Cerebellar nuclear complex (tissue), 1 donor: ENCODE data around the gene TNFAIP2.

Experiments
- DNase-seq, 2 experiments: peaks; one replicate each; lab custom pipeline; 2025; lab: John Stamatoyannopoulos, UW

Gene TNFAIP2

GRCh38 chr14:103121846-103122584, 1.2 kb upstream of the TNFAIP2 start:
- DNase-seq, result no peak

- DNase-seq, result no peak
Observed at GRCh38 chr14:103122585-103122946, 695 bp upstream of the TNFAIP2 start.

DNA sequence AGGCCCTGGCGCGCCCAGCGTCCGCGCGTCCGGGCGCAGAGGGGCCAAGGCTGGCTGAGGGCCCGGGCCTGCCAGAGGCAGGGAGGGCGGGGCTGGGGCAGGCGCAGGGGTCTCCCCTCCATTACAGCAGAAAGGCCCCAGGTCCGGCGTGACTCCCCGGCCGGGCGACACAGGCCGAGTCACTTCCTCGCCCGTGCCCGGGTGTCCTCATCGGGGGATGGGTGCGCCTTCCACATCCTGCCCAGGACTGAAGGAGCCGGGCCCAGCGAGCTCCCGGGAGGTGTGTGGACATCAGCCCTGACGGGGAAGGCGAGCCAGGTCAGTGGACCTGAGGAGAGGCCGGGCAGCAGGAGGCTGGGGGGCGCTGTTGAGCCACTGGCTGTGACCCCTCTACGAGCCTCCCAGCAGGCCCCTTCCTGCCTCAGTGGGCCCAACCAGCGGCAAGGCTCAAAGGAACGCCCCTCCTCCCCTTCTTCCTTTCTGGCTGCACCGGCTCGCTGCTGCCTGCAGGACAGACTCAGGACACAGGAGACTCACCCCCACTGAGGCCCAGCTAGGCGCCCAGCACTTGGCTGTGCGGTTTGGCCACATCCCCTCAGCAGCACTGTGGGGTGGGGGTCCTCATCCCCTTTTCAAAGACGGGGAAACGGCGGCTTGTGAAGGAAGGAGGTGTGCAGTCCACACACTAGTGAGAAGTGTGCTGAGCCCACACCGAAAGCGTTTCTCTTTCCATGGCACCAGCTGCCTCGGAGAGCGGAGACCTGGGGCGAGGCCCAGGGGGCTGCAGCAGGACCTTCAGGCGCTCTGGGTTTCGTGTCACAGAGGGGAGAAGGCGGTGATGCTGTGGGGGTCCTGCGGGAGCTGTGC, 606 bp downstream of the TNFAIP2 start:
- DNase-seq, result no peak

- no peak for DNase-seq
Observed at GRCh38 chr14:103124501-103125001, 1.3 kb downstream of the TNFAIP2 start.

- no peak for DNase-seq
Observed at GRCh38 chr14:103125098-103126070, 2.1 kb downstream of the TNFAIP2 start.

DNA sequence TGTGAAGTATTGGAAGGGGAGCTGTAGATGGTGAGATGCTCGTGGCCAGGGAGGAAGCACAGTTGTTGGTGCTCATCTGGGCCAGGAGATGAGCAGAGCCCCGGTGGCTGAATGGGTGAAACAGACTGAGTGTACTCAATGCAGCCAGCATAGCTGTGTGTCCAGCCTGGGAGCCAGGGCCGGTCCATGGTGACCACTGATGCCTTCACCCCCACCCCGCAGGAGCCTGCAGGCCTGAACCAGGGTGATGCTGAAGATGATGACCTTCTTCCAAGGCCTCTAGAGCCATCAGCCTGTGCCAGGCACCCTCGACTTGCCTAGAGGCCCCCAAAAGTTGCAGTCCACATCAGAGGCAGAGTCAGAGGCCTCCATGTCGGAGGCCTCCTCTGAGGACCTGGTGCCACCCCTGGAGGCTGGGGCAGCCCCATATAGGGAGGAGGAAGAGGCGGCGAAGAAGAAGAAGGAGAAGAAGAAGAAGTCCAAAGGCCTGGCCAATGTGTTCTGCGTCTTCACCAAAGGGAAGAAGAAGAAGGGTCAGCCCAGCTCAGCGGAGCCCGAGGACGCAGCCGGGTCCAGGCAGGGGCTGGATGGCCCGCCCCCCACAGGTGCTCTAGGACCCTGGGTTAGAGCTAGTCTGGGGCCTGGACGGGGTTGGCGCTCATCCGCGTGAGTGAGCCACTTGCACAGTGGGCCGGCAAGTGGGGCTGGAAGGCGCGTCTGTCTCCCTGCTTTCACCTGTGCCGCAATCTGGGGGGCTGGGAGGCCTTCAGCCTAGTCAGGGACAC, 3.0 kb downstream of the TNFAIP2 start:
- DNase-seq, result no peak

GRCh38 chr14:103126873-103127304, 3.6 kb downstream of the TNFAIP2 start:
- DNase-seq, result no peak

DNA sequence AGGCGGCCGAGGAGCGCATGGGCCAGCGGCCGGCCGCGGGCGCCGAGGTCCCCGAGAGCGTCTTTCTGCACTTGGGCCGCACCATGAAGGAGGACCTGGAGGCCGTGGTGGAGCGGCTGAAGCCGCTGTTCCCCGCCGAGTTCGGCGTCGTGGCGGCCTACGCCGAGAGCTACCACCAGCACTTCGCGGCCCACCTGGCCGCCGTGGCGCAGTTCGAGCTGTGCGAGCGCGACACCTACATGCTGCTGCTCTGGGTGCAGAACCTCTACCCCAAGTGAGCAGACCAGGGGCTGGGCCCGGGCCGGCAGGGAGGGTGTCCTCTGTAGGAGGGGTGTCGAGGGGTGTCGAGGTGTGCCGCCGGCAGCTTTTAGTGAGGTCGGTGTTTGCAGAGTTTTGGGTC, 4.1 kb downstream of the TNFAIP2 start:
- no peak for DNase-seq

DNA sequence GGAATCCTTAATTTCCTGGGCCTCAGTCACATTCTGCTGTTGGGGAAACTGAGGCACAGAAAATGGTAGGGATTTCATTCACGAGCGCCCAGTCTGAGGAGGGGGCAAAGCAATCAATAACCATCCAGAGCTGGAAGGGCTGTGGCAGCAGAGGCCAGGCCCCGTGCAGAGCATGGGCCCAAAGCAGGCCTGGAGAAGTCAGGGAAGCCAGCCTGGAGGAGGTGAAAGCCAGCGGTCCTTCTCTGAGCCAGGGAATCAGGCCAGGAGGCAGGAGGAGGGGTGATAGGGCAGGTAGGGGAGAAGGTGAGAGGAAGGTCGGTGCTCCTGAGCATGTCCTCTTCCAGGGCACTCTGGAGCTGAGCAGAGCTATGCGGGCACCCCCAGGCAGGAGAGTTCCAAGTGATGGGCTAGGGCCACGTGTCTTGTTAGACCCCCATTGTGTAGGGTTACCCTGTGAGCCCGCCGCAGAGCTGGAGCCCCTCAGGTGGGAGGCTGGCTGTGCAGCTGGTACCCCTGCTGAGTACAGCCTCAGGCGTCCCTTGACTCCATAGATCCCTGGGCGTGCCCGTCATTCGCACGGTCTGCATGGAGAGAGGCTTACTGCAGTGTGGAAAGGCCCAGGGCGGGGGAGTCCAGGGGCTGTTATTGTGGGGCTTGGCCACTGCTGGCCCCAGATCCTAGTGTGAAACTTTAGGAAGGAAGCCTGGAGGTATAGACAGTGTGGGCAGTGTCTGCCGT, 4.8 kb downstream of the TNFAIP2 start:
- DNase-seq, result no peak

DNA sequence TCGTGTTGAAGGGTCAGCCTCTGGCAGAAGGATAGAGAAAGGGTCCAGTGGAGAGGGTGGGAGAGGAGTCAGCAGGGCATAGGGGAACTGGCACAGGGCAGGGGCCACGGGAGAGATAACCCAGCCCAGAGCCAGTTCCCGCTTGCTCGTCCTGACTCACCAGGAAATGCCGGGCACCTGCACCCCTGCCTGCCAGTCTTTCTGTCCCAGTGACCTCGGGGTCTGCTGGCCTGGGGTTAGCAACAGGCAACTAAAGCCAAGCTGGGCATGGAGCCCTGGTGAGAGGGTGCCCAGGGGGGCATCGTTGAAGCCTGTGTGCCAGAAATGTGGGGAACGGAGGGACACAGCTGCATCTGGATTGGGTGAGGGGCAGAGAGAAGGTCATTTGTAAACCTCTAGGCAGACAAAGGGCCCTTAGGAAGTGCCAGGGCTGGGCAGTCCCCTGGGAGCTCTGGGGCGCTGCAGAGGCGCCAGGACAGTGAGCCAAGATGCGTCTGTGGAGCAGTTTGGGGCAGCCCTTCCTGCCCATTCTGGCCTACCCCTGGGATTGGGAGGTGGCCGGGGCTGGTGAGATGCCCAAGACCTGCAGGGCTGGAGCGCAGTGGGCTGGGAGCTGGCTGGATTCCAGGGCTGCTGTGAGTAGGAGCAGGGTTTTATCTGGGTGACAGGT, 5.5 kb downstream of the TNFAIP2 start:
- DNase-seq, result no peak

- DNase-seq, result no peak
Observed at GRCh38 chr14:103129301-103130016, 6.2 kb downstream of the TNFAIP2 start.

DNA sequence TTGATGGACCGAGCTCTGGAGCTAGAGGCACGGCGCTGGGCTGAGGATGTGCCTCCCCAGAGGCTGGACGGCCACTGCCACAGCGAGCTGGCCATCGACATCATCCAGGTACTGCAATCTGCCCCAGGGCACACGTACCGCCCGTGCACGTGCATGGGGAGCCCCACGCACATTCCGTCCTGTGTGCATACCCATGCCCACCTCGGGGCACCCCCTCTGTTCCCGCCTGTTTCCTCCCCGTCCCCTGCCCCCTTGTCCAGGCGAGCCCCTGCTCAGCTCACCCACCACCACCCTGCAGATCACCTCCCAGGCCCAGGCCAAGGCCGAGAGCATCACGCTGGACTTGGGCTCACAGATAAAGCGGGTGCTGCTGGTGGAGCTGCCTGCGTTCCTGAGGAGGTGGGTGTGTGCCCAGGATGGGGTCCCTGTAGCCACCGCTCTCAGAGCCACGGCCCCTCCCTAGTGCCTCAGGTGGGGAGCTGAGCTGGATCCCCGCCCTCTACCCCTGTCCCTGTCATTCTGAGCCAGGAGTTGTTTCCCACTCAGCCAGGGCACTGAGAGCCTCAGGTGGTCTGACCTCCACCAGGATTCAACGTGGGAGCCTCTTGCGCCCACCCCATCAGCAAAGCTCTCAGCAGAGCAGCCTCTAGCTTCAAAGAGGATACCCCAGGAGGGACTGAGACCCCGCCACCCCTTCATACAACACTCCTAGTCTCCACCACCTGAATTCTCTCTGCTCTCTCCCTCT, 6.9 kb downstream of the TNFAIP2 start:
- no peak for DNase-seq

- DNase-seq, result no peak
Observed at GRCh38 chr14:103130965-103131364, 7.7 kb downstream of the TNFAIP2 start.

- DNase-seq, result no peak
Observed at GRCh38 chr14:103131580-103131979, 8.3 kb downstream of the TNFAIP2 start.

- DNase-seq, result no peak
Observed at GRCh38 chr14:103132381-103133209, 9.3 kb downstream of the TNFAIP2 start.

GRCh38 chr14:103133210-103134140, 10.2 kb downstream of the TNFAIP2 start:
- DNase-seq, result no peak
